ENCODE measurements around the gene MGAT5.

GRCh38 chr2:134386310-134386709 is 132.4 kb downstream of the MGAT5 start:
- TF ChIP-seq RAD21 (IDR thresholded peaks at IDR 0.05; ENCODE audit: low read depth) (no peak), NFIC (IDR thresholded peaks at IDR 0.05) (no peak), YY1 (IDR thresholded peaks at IDR 0.05; ENCODE audit: low read depth) (no peak), EP300 (IDR thresholded peaks at IDR 0.05; ENCODE audit: borderline replicate concordance) (no peak), TAF1 (IDR thresholded peaks at IDR 0.05; ENCODE audit: low read depth) (no peak), CREB1 (IDR thresholded peaks at IDR 0.05; ENCODE audit: low read depth) (no peak)
- TF ChIP-seq, protein P1, sequence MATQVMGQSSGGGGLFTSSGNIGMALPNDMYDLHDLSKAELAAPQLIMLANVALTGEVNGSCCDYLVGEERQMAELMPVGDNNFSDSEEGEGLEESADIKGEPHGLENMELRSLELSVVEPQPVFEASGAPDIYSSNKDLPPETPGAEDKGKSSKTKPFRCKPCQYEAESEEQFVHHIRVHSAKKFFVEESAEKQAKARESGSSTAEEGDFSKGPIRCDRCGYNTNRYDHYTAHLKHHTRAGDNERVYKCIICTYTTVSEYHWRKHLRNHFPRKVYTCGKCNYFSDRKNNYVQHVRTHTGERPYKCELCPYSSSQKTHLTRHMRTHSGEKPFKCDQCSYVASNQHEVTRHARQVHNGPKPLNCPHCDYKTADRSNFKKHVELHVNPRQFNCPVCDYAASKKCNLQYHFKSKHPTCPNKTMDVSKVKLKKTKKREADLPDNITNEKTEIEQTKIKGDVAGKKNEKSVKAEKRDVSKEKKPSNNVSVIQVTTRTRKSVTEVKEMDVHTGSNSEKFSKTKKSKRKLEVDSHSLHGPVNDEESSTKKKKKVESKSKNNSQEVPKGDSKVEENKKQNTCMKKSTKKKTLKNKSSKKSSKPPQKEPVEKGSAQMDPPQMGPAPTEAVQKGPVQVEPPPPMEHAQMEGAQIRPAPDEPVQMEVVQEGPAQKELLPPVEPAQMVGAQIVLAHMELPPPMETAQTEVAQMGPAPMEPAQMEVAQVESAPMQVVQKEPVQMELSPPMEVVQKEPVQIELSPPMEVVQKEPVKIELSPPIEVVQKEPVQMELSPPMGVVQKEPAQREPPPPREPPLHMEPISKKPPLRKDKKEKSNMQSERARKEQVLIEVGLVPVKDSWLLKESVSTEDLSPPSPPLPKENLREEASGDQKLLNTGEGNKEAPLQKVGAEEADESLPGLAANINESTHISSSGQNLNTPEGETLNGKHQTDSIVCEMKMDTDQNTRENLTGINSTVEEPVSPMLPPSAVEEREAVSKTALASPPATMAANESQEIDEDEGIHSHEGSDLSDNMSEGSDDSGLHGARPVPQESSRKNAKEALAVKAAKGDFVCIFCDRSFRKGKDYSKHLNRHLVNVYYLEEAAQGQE (IDR thresholded peaks at IDR 0.05; ENCODE audit: low read depth) = no peak
- TF ChIP-seq, protein P2, sequence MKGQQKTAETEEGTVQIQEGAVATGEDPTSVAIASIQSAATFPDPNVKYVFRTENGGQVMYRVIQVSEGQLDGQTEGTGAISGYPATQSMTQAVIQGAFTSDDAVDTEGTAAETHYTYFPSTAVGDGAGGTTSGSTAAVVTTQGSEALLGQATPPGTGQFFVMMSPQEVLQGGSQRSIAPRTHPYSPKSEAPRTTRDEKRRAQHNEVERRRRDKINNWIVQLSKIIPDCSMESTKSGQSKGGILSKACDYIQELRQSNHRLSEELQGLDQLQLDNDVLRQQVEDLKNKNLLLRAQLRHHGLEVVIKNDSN (IDR thresholded peaks at IDR 0.05) = no peak
